ENCODE results near the gene USP46. TPM values are rescaled to one million over a fixed set of nuclear protein-coding genes. Genes with fewer than 3 reads are reported as not detected.

The USP46 gene
- total and polyA plus RNA-seq, 2 of the 13 experiments (the other 11 are each of a cell fraction or from before 2014, with no cell fraction given): 4.7 to 17.4 TPM

DNA sequence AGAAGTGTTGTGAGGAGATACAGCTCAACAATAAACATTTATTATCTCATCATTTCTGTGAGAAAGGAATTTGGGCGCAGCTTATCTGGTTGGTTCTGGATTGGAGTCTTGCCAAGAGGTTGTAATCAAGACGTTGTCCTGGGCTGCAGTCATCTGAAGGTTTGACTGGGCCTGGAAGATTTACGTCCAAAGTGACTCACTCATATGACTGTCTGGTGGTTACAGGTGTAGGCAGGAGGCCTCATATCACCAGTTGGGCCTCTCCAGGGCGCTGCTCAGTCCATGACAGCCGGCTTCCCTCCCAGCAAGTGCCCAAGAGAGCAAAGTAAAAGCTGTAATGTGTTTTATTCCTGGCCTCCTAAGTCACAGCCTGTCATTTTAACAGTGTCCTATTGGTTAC lies 106.3 kb downstream of the USP46 start:
- Histone ChIP-seq H3K27me3 (ENCODE audit: control insufficient read depth in 1 of 2, insufficient read depth in 2 of 2, low read length in 2 of 2) (no peaks in the 10 kb centered on the region; a peak in 3 of 5 replicates), H3K9ac (ENCODE audit: insufficient read depth, low read depth, low read length) (no peak overlapping the region), H3K4me3 (replicated peaks in 1 of 3; ENCODE audit: insufficient read depth in 1 of 3, low read depth in 2 of 3, low read length in 3 of 3) (no peak overlapping the region), H3K4me1 (ENCODE audit: insufficient read depth, low read length) (no peaks in the 10 kb centered on the region), H4K20me1 (ENCODE audit: insufficient read depth, low read length) (no peaks in the 10 kb centered on the region), H3K79me2 (ENCODE audit: insufficient read depth, low read length) (no peaks in the 10 kb centered on the region), H2AFZ (ENCODE audit: low read length) (no peak overlapping the region), H3K36me3 (replicated peaks in 1 of 2; ENCODE audit: control insufficient read depth in 1 of 2, insufficient read depth in 2 of 2, low read length in 2 of 2) (no peaks in the 10 kb centered on the region), H3K4me2 (ENCODE audit: low read depth, low read length) (no peak overlapping the region), H3K9me3 (ENCODE audit: low read length) (no peaks in the 10 kb centered on the region), H3K27ac (ENCODE audit: extremely low read length, insufficient read depth, low read length) (no peak overlapping the region)
- no TSS peak for BruUV-seq (replicated peaks)
- DNase-seq (ENCODE audit: low spot score) (no peak), FAIRE-seq (no peak), ATAC-seq (no peak)
- 11% methylated on average over 2 of the region's 5 CpGs for WGBS (ENCODE audit: low lambda C conversion rate)
- intact Hi-C loops (cut with micrococcal nuclease; ENCODE audit: unreplicated experiment) (no loop called here), in situ Hi-C loops (cut with HindIII; ENCODE audit: extremely low pct_ligation_motif_present, low pct_unique_long_range_greater_than_20kb) (no loop called here)
- ChIA-PET CTCF (ENCODE audit: low intra/inter-chr PET ratio, low total read pairs) (no interaction called here), POLR2A (no interaction called here)
- TF ChIP-seq, protein P1, sequence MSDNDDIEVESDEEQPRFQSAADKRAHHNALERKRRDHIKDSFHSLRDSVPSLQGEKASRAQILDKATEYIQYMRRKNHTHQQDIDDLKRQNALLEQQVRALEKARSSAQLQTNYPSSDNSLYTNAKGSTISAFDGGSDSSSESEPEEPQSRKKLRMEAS (IDR thresholded peaks at IDR 0.05): no peak
- TF ChIP-seq ZNF274 (CRISPR knock-in tag; IDR thresholded peaks at IDR 0.05) (no peak), BCL6 (CRISPR knock-in tag; IDR thresholded peaks at IDR 0.05) (no peak), ZNF878 (CRISPR knock-in tag; IDR thresholded peaks at IDR 0.05) (no peak), ZNF224 (CRISPR knock-in tag; IDR thresholded peaks at IDR 0.05) (no peak), KLF16 (CRISPR knock-in tag; IDR thresholded peaks at IDR 0.05) (no peak), CBX1 (IDR thresholded peaks at IDR 0.05; ENCODE audit: low read depth) (no peak), ZNF557 (CRISPR knock-in tag; IDR thresholded peaks at IDR 0.05) (no peak), EEA1 (CRISPR knock-in tag; IDR thresholded peaks at IDR 0.05; ENCODE audit: borderline replicate concordance) (no peak), NFE2 (CRISPR knock-in tag; IDR thresholded peaks at IDR 0.05) (no peak)
- TF ChIP-seq, protein P2, sequence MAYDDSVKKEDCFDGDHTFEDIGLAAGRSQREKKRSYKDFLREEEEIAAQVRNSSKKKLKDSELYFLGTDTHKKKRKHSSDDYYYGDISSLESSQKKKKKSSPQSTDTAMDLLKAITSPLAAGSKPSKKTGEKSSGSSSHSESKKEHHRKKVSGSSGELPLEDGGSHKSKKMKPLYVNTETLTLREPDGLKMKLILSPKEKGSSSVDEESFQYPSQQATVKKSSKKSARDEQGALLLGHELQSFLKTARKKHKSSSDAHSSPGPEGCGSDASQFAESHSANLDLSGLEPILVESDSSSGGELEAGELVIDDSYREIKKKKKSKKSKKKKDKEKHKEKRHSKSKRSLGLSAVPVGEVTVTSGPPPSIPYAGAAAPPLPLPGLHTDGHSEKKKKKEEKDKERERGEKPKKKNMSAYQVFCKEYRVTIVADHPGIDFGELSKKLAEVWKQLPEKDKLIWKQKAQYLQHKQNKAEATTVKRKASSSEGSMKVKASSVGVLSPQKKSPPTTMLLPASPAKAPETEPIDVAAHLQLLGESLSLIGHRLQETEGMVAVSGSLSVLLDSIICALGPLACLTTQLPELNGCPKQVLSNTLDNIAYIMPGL (CRISPR knock-in tag; IDR thresholded peaks at IDR 0.05; ENCODE audit: borderline replicate concordance in 1 of 2, low read depth in 1 of 2): no peak
- TF ChIP-seq, protein P3, sequence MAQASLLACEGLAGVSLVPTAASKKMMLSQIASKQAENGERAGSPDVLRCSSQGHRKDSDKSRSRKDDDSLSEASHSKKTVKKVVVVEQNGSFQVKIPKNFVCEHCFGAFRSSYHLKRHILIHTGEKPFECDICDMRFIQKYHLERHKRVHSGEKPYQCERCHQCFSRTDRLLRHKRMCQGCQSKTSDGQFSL (CRISPR knock-in tag; IDR thresholded peaks at IDR 0.05): no peak
- TF ChIP-seq, protein P4, sequence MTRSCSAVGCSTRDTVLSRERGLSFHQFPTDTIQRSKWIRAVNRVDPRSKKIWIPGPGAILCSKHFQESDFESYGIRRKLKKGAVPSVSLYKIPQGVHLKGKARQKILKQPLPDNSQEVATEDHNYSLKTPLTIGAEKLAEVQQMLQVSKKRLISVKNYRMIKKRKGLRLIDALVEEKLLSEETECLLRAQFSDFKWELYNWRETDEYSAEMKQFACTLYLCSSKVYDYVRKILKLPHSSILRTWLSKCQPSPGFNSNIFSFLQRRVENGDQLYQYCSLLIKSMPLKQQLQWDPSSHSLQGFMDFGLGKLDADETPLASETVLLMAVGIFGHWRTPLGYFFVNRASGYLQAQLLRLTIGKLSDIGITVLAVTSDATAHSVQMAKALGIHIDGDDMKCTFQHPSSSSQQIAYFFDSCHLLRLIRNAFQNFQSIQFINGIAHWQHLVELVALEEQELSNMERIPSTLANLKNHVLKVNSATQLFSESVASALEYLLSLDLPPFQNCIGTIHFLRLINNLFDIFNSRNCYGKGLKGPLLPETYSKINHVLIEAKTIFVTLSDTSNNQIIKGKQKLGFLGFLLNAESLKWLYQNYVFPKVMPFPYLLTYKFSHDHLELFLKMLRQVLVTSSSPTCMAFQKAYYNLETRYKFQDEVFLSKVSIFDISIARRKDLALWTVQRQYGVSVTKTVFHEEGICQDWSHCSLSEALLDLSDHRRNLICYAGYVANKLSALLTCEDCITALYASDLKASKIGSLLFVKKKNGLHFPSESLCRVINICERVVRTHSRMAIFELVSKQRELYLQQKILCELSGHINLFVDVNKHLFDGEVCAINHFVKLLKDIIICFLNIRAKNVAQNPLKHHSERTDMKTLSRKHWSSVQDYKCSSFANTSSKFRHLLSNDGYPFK (CRISPR knock-in tag; IDR thresholded peaks at IDR 0.05; ENCODE audit: borderline replicate concordance): no peak
- TF ChIP-seq, protein P5, sequence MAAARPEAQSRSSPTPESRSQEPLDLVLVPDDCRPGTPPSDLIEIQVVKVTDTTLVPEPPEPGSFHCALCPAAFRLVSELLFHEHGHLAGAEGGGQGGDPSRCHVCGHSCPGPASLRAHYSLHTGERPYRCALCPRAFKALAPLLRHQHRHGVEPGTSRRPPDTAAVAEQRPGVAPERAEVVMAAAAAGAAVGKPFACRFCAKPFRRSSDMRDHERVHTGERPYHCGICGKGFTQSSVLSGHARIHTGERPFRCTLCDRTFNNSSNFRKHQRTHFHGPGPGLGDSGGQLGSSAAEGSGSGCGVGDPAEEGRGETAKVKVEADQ (CRISPR knock-in tag; IDR thresholded peaks at IDR 0.05; ENCODE audit: borderline replicate concordance): no peak
- TF ChIP-seq, protein P6, sequence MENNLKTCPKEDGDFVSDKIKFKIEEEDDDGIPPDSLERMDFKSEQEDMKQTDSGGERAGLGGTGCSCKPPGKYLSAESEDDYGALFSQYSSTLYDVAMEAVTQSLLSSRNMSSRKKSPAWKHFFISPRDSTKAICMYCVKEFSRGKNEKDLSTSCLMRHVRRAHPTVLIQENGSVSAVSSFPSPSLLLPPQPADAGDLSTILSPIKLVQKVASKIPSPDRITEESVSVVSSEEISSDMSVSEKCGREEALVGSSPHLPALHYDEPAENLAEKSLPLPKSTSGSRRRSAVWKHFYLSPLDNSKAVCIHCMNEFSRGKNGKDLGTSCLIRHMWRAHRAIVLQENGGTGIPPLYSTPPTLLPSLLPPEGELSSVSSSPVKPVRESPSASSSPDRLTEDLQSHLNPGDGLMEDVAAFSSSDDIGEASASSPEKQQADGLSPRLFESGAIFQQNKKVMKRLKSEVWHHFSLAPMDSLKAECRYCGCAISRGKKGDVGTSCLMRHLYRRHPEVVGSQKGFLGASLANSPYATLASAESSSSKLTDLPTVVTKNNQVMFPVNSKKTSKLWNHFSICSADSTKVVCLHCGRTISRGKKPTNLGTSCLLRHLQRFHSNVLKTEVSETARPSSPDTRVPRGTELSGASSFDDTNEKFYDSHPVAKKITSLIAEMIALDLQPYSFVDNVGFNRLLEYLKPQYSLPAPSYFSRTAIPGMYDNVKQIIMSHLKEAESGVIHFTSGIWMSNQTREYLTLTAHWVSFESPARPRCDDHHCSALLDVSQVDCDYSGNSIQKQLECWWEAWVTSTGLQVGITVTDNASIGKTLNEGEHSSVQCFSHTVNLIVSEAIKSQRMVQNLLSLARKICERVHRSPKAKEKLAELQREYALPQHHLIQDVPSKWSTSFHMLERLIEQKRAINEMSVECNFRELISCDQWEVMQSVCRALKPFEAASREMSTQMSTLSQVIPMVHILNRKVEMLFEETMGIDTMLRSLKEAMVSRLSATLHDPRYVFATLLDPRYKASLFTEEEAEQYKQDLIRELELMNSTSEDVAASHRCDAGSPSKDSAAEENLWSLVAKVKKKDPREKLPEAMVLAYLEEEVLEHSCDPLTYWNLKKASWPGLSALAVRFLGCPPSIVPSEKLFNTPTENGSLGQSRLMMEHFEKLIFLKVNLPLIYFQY (CRISPR knock-in tag; IDR thresholded peaks at IDR 0.05; ENCODE audit: borderline replicate concordance): no peak

Measured in HepG2 (cell line).